ENCODE measurements around the gene PCYOX1L.

PCYOX1L gene

DNA sequence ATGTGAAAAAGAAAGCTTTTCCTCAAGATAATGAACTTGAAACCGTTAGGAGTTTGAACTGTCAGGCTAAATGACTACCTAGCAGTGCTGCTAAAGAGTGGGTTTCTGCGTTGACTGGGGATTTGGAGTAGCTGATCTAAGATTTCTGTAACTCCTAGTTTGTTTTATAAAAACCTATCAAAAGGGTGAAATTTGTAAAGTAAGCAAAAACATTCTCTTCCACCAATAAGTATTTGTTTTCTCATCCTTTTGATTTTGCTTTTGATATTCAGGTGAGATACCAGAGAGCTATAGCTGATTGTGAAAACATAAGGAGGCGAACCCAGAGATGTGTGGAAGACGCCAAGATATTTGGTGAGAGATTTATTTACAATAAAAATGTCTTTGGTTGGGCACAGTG, 8.5 kb upstream of the PCYOX1L start:
- H3K4me3 ChIP-seq (ENCODE audit: low read length) = no peak overlapping the region
- no peak for TF ChIP-seq ZNF274 (IDR thresholded peaks at IDR 0.05; ENCODE audit: low read depth, low read length)

DNA sequence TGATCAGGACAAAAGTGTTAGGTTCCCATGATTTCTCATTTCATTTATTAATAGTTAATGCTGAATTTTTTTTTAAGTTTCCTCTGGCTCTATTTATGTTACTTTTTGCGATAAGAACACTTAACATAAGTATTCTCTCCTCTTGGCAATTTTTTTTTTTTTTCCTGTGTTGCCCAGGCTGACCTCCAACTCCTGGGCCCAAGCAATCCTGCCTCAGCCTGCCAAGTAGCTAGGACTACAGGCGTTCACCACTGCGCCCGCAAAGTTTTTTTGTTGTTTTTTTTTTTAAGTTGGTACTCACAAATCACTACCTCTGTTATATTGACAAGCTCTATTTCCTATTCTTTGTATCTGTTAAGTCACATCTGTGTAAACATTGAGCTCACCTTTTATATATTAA, 5.7 kb upstream of the PCYOX1L start:
- no peak overlapping the region for H3K4me3 ChIP-seq (ENCODE audit: low read length)
- TF ChIP-seq ZNF274 (IDR thresholded peaks at IDR 0.05; ENCODE audit: low read depth, low read length) = no peak

DNA sequence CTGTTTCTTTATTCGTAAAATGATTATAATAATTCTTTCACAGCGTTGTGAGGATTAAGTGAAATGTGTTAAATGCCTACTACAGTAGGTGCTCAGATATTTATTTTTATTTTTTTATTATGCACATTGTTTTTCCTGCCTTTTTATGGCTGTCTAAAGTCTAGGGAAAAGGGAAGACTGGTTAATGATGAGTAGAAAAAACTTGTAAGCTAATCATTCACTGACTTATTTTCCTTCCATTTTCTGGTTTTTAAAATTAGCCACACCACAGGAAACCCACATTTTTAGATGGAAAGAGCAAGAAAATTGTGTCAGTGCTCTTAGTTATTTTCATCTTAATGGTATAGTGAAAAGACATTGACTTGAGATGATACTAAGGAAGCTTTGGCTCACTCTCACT, 3.9 kb upstream of the PCYOX1L start:
- no peak overlapping the region for H3K4me3 ChIP-seq (ENCODE audit: low read length)
- TF ChIP-seq ZNF274 (IDR thresholded peaks at IDR 0.05; ENCODE audit: low read depth, low read length) = no peak

DNA sequence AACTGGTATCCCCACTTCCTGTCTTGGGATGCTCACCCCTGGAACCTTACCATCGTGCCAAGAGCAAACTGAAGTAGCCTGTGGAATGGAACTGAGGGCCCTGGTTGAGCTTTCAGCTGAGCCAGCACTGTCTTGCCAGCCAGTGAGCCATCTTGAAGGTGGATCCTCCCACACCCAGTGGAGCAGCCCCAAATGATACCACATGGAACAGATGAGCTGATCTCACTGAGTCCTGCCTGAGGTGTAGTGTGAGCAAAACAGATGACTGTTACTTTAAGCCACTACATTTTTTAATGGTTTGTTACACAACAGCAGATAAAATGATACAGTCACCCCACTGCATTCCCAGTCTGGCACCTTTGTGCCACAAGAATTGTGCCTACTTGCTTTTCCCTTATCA, 2.2 kb upstream of the PCYOX1L start:
- no peak overlapping the region for H3K4me3 ChIP-seq (ENCODE audit: low read length)
- TF ChIP-seq ZNF274 (IDR thresholded peaks at IDR 0.05; ENCODE audit: low read depth, low read length) = no peak

DNA sequence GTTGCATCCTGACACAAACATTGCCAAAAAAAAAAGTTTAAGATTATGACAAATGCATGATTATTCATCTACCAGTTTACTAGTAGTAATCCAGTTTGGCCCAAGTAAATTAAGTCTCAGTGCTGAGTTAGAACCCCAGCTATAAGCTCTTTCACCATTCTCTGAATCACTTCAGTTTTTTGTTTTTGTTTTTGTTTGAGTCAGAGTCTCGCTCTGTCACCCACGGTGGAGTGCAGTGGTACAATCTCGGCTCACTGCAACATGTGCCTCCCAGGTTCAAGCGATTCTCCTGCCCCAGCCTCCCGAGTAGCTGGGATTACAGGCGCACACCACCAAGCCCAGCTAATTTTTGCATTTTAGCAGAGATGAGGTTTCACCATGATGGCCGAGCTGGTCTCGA, 1.5 kb upstream of the PCYOX1L start:
- no peak for TF ChIP-seq ZNF274 (IDR thresholded peaks at IDR 0.05; ENCODE audit: low read depth, low read length)
- H3K4me3 ChIP-seq (ENCODE audit: low read length) = no peak overlapping the region

DNA sequence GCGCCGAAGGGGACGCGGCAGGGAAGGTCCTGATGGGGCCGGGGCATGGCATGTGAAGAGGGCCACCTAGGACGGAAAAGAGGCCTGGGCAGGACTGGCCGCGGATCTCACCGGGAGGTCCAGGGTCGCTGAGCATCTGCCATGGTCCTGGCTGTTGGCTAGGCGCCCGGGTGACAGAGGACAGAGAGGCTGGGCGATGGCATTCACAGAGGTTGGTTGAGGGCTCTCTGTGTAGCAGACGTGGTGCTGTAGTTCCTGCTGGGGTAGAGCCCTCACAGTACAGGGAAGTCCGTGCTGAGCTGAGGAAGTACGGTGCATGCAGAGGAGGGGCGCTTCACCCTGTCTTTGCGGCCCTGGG, 427 bp downstream of the PCYOX1L start:
- TF ChIP-seq ZNF274 (IDR thresholded peaks at IDR 0.05; ENCODE audit: low read depth, low read length) = no peak
- peak overlapping the region; percentile 88 for H3K4me3 ChIP-seq (ENCODE audit: low read length)

DNA sequence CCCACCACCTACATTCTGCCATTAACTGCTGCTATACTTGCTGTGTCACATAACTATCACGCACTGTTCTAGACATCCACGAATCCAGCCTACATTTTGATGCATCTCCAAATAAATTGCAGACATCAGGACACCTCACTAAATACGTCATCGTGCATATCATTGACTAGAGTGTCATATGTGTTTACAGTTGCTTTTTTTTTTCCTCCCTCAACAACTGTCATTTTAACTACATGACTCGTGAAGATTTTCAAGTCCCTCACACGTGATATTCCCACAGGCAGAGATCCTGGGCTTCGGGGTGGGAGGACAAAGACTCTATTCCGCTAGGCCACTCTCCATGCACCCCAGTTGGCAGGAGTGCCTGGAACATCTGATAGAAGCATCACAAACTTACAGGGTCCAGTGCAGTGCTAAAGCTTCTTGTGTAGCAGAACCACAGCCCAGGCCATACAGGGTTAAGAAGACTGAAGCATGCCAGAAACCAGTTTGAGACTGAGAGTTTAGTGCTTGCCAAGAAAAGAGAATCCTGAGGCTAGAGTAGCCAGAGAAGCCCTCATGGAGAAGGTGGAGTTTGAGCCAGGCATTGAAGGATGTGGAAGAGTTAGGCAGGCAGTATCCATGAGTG, 1.1 kb downstream of the PCYOX1L start:
- TF ChIP-seq ZNF274 (IDR thresholded peaks at IDR 0.05; ENCODE audit: low read depth, low read length) = no peak
- H3K4me3 ChIP-seq (ENCODE audit: low read length) = no peak overlapping the region

DNA sequence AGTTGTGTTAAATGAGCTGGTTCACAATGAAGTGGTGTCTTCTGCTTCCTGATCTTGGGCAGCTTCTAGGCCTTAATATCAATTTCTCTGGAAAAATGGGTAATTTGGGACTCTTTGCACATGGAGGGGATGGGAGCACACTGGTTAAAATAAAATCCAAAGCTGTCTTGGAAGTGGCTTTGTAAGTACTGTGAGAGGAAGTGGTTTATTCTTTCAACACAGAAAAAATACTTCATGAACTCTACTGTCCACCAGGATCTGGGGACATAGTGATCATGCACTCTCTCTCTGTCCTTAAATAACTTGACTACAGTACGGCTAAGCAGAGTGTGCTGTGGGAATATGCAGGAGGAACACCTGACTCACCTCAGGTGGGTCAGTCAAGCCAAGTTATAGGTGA, 2.4 kb downstream of the PCYOX1L start:
- no peak for TF ChIP-seq ZNF274 (IDR thresholded peaks at IDR 0.05; ENCODE audit: low read depth, low read length)
- no peak overlapping the region for H3K4me3 ChIP-seq (ENCODE audit: low read length)

DNA sequence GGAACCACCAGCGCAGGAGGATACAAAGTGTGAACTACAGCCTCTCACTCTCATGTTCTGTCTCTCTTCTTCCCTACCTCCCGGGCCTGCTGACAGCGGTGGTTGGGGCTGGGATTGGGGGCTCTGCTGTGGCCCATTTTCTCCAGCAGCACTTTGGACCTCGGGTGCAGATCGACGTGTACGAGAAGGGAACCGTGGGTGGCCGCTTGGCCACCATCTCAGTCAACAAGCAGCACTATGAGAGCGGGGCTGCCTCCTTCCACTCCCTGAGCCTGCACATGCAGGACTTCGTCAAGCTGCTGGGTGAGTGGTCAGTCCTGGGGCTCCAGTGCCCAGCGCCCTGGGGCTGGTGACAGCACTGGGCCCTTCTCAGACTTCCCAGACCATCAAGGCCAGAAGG, 4.7 kb downstream of the PCYOX1L start:
- no peak overlapping the region for H3K4me3 ChIP-seq (ENCODE audit: low read length)
- no peak for TF ChIP-seq ZNF274 (IDR thresholded peaks at IDR 0.05; ENCODE audit: low read depth, low read length)

DNA sequence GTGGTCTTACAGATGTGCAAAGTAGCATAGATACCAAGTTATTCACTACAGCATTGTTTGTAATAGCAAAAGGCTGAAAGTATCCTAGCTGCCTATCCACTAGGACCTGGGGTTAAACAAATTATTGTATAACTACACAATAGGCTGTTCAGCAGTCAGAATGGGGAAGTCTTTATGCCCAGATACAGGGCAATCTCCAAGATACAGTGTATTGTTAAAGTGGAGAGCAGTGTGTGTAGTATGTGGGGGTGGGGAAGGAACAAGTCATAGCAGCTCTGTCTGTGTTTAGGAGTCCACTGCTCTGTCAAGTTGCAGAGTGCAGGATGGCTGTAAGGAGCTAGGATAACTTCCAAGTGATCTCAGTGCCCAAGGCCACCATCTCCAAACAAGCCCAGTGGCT, 5.5 kb downstream of the PCYOX1L start:
- TF ChIP-seq ZNF274 (IDR thresholded peaks at IDR 0.05; ENCODE audit: low read depth, low read length) = no peak
- no peak overlapping the region for H3K4me3 ChIP-seq (ENCODE audit: low read length)

DNA sequence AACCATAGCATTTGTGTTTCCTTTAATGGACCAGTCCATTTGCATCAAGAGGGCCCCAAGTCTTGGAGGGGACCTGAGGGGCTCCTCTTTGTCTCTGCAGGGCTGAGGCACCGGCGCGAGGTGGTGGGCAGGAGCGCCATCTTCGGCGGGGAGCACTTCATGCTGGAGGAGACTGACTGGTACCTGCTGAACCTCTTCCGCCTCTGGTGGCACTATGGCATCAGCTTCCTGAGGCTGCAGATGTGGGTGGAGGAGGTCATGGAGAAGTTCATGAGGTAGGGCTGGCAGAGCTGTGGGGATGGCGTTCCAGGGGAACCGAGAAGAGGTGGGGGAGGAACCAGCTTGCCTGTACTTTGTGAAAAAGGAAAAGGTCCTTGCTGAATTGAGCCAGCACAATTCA, 6.1 kb downstream of the PCYOX1L start:
- TF ChIP-seq ZNF274 (IDR thresholded peaks at IDR 0.05; ENCODE audit: low read depth, low read length) = no peak
- H3K4me3 ChIP-seq (ENCODE audit: low read length) = no peak overlapping the region

DNA sequence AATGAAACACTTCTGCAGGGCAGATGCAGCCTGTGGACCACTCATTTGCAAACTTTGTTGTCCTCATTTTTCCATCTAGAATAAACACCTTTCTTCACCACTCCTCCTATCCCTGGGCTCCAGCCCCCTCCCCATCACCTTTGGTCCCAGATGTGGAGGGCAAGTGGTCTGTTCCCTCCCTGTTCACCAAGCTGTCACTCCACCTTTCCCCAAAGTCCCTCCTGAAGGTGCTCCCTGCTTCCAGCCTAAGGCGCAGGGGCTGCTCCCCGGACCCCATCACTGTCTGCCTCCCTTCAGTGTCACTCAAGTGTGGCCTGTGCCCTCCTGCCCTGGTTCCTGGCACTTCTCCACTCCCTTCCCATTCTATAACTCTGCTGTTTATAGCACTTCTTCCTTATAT, 6.9 kb downstream of the PCYOX1L start:
- no peak for TF ChIP-seq ZNF274 (IDR thresholded peaks at IDR 0.05; ENCODE audit: low read depth, low read length)

DNA sequence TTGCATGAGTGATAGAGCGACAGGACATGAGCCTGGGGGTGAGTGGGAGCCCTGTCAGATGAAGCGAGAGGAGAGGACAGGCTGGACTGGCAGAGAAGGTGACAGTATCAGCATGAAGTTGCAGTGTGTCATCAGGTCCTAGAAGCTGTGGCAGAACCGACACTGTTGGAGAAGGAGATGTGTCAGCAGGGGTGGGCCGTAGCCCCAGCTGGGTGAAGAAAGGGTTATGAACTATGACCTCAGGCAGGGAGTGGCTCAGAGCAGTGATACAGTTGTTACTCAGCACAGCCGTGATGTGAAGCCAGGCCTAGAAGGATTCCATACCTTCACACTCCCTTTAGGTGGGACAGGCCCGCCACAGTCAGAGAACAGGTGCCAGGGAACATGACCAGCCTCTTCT, 7.6 kb downstream of the PCYOX1L start:
- H3K4me3 ChIP-seq (ENCODE audit: low read length) = no peak overlapping the region
- TF ChIP-seq ZNF274 (IDR thresholded peaks at IDR 0.05; ENCODE audit: low read depth, low read length) = no peak

More for the DNA sequence above, 6.9 kb downstream of the PCYOX1L start:
- no peak overlapping the region for H3K4me3 ChIP-seq (ENCODE audit: low read length)

DNA sequence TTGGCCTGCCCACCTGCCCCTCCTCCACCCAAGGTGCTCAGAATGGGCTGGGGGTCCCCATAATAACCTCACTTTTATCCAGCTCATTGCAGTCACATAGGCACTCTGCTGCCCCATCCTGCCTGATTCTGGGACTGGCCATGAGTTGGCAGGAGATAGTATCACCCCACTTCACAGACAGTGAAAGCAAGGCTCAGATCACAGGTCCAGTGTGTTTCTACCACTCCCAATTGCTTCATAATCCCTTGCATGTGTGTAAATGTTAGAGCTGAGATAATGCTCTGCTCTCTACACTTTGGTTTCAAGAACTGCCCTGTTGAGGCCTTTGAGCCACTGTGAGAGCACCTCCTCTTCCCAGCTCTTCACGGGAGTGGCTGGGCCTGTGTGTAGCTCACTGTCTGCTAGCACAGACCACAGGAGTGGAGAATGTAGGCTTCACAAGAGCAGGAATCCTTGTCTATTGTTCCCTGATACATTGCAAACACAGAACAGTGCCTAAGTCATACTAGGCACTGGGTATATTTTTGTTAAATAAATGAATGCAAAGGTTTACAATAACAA, 8.4 kb downstream of the PCYOX1L start:
- H3K4me3 ChIP-seq (ENCODE audit: low read length) = no peak overlapping the region
- TF ChIP-seq ZNF274 (IDR thresholded peaks at IDR 0.05; ENCODE audit: low read depth, low read length) = no peak

DNA sequence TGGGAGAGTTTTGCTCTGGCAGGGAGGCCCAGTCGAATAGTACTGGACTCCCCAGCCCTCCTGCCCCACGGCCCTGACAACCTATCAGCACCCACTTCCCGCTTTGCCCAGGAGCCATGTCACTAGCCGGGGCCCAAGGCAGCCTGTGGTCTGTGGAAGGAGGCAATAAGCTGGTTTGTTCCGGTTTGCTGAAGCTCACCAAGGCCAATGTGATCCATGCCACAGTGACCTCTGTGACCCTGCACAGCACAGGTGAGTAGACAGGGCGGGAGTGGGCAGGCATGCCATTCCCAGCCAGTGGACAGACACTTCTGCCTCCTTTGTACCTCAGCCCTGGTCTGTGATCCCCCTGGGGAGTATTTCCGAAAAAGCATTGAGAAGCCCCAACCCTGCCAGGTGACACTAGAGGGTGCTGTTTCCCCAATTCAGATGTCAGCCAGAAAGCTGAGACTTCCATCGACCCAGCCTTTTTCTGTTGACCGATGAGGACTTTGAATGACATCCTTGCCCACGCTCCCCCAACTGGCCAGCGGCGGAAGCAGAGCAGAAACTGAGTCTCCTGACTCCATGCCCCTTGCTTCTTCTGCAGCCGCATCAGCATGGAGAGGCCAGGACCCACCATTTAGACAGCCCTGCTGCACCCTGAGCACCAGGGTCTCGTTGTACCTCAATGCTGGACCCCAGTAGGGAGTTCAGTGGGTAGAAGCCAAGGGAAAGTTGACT, 9.6 kb downstream of the PCYOX1L start:
- no peak for TF ChIP-seq ZNF274 (IDR thresholded peaks at IDR 0.05; ENCODE audit: low read depth, low read length)

More for the DNA sequence above, 9.6 kb downstream of the PCYOX1L start:
- no peak overlapping the region for H3K4me3 ChIP-seq (ENCODE audit: low read length)

All from GM08714 (cell line).